GM23338 (cell line): ENCODE measurements around the gene MINAR1. TPM values are rescaled to one million over a fixed set of nuclear protein-coding genes. Genes with fewer than 3 reads are reported as not detected.

Source experiments
- ATAC-seq: fragments of 200-7000 bp; cut with Tn5 transposase; 3 replicates; pipeline ENCODE4 v1.9.1; 2020
- DNase-seq: peaks from one replicate; pipeline ENCODE4 v3.0.0-alpha.2; 2015; ENCODE audit warnings: low spot score
- H2AFZ ChIP-seq: fragments of 200-600 bp; sonication (generic); 2 replicates; pipeline ENCODE4 v1.8.0; 2016; ENCODE audit warnings: antibody characterized with exemption, mild to moderate bottlenecking, moderate library complexity
- H3F3A ChIP-seq: fragments of 200-600 bp; sonication (generic); replicated peaks from 2 replicates; pipeline ENCODE4 v1.8.0; 2017; ENCODE audit warnings: antibody characterized with exemption, mixed run types, low read depth
- H3K27ac ChIP-seq: fragments of 200-600 bp; sonication (generic); 2 replicates; pipeline ENCODE4 v1.6.1; 2016; ENCODE audit warnings: low read depth
- H3K27me3 ChIP-seq: fragments of 200-600 bp; sonication (generic); 2 replicates; pipeline ENCODE4 v1.8.0; 2016; ENCODE audit warnings: mild to moderate bottlenecking, mixed run types, moderate library complexity; ENCODE audit not compliant: insufficient read depth
- H3K36me3 ChIP-seq: fragments of 200-600 bp; sonication (generic); 2 replicates; pipeline ENCODE4 v1.8.0; 2016; ENCODE audit warnings: mild to moderate bottlenecking; ENCODE audit not compliant: insufficient read depth
- H3K4me1 ChIP-seq: fragments of 200-600 bp; sonication (generic); 2 replicates; pipeline ENCODE4 v1.8.0; 2016; ENCODE audit warnings: mild to moderate bottlenecking, moderate library complexity; ENCODE audit not compliant: insufficient read depth
- H3K4me2 ChIP-seq: fragments of 200-600 bp; sonication (generic); 2 replicates; pipeline ENCODE4 v1.7.1; 2017; ENCODE audit warnings: mixed run types
- H3K4me3 ChIP-seq: fragments of 200-600 bp; sonication (generic); 2 replicates; pipeline ENCODE4 v1.6.1; 2016; ENCODE audit warnings: mixed run types
- H3K79me2 ChIP-seq: fragments of 200-600 bp; sonication (generic); replicated peaks from 2 replicates; pipeline ENCODE4 v1.8.0; 2017; ENCODE audit warnings: mild to moderate bottlenecking; ENCODE audit not compliant: insufficient read depth
- H3K9me2 ChIP-seq: fragments of 200-600 bp; sonication (generic); 2 replicates; pipeline ENCODE4 v1.8.0; 2017; ENCODE audit not compliant: insufficient read depth
- H4K20me1 ChIP-seq: fragments of 200-600 bp; sonication (generic); replicated peaks from 2 replicates; pipeline ENCODE4 v1.8.0; 2017; ENCODE audit warnings: mild to moderate bottlenecking; ENCODE audit not compliant: insufficient read depth
- H3K27ac Mint-ChIP-seq: 2 replicates; pipeline ENCODE4 v1.8.0; 2020; ENCODE audit warnings: inconsistent platforms, mild to moderate bottlenecking, moderate library complexity, mixed read lengths
- H3K27me3 Mint-ChIP-seq: 3 replicates; pipeline ENCODE4 v1.8.0; 2022; ENCODE audit warnings: low read depth, mild to moderate bottlenecking, moderate library complexity, mixed read lengths, inconsistent platforms; ENCODE audit not compliant: insufficient read depth, poor library complexity
- H3K36me3 Mint-ChIP-seq: 3 replicates; pipeline ENCODE4 v1.8.0; 2021; ENCODE audit warnings: low read depth, mild to moderate bottlenecking, inconsistent platforms, moderate library complexity, mixed read lengths
- H3K4me1 Mint-ChIP-seq: 3 replicates; pipeline ENCODE4 v1.8.0; 2020; ENCODE audit warnings: mild to moderate bottlenecking, inconsistent platforms, mixed read lengths
- H3K4me3 Mint-ChIP-seq: 3 replicates; pipeline ENCODE4 v1.8.0; 2021; ENCODE audit warnings: moderate library complexity, mild to moderate bottlenecking, inconsistent platforms, mixed read lengths
- H3K9me3 Mint-ChIP-seq: 3 replicates; pipeline ENCODE4 v1.8.0; 2020; ENCODE audit warnings: moderate library complexity, mild to moderate bottlenecking, inconsistent platforms, mixed read lengths
- CREB1 ChIP-seq: fragments of 250-450 bp; sonication (Bioruptor Pico); IDR thresholded peaks from 2 replicates; pipeline ENCODE4 v1.5.0; 2020; ENCODE audit warnings: low read depth, mild to moderate bottlenecking, moderate library complexity
- CTCF ChIP-seq, 2 experiments: fragments of 200-600 bp in 1 of 2; sonication (generic) in 1 of 2; conservative IDR thresholded peaks; 2 replicates each; pipeline versions ENCODE4 v1.5.1 to v1.6.1; 2016 to 2017; ENCODE audit warnings: antibody characterized with exemption in 2 of 2, low read depth in 2 of 2, mild to moderate bottlenecking in 2 of 2, moderate library complexity in 1 of 2
- ETS1 ChIP-seq: IDR thresholded peaks from 2 replicates; pipeline ENCODE4 v1.6.1; 2016; ENCODE audit warnings: antibody characterized with exemption
- EZH2 ChIP-seq: fragments of 200-600 bp; sonication (generic); IDR thresholded peaks from one replicate; pipeline ENCODE4 v1.8.0; 2017; ENCODE audit warnings: antibody characterized with exemption, mild to moderate bottlenecking, low read depth; ENCODE audit not compliant: unreplicated experiment
- EZH2phosphoT487 ChIP-seq: fragments of 200-600 bp; sonication (generic); IDR thresholded peaks from one replicate; pipeline ENCODE4 v1.8.1; 2018; ENCODE audit warnings: antibody characterized with exemption; ENCODE audit not compliant: unreplicated experiment
- JUNB ChIP-seq: IDR thresholded peaks from one replicate; pipeline ENCODE4 v1.6.1; 2016; ENCODE audit warnings: antibody characterized with exemption; ENCODE audit not compliant: unreplicated experiment
- NANOG ChIP-seq: IDR thresholded peaks from 2 replicates; pipeline ENCODE4 v1.6.1; 2016; ENCODE audit warnings: antibody characterized with exemption, borderline replicate concordance
- POLR2AphosphoS5 ChIP-seq: IDR thresholded peaks from 2 replicates; pipeline ENCODE4 v1.6.1; 2016; ENCODE audit warnings: antibody characterized with exemption, low read depth
- REST ChIP-seq: IDR thresholded peaks from one replicate; pipeline ENCODE4 v1.6.1; 2018; ENCODE audit warnings: antibody characterized with exemption; ENCODE audit not compliant: unreplicated experiment
- STAT1 ChIP-seq: IDR thresholded peaks from one replicate; pipeline ENCODE4 v1.6.1; 2016; ENCODE audit warnings: antibody characterized with exemption; ENCODE audit not compliant: unreplicated experiment
- ZNF114 ChIP-seq: fragments of 250-450 bp; sonication (Bioruptor Pico); IDR thresholded peaks from 2 replicates; pipeline ENCODE4 v1.5.0; 2020; ENCODE audit warnings: mild to moderate bottlenecking, moderate library complexity
- ZNF331 ChIP-seq: fragments of 250-450 bp; sonication (Bioruptor Pico); IDR thresholded peaks from 2 replicates; pipeline ENCODE4 v1.5.0; 2020; ENCODE audit warnings: low read depth, mild to moderate bottlenecking, moderate library complexity
- polyA plus RNA-seq: library from polyadenylated mRNA; unstranded; fragments of >200 nt; fragmentation: Nextera tagmentation; extraction: Ambion mirVana; gene quantifications from 2 replicates; pipeline ENCODE4 v1.2.1, GENCODE V29; 2016
- total RNA-seq: library from RNA; depleted of rRNA; stranded (reverse); fragments of >200 nt; shearing (Covaris generic); gene quantifications from 2 replicates; pipeline ENCODE4 v1.2.3, GENCODE V29; 2014
- TF ChIP-seq, protein P1 (sequence below): fragments of 250-450 bp; sonication (Bioruptor Pico); IDR thresholded peaks from 2 replicates; pipeline ENCODE4 v1.5.0; 2020; ENCODE audit warnings: mild to moderate bottlenecking, moderate library complexity

Gene MINAR1
- total and polyA plus RNA-seq, 2 experiments from 2014 or later: 0.32 to 1.4 TPM

DNA sequence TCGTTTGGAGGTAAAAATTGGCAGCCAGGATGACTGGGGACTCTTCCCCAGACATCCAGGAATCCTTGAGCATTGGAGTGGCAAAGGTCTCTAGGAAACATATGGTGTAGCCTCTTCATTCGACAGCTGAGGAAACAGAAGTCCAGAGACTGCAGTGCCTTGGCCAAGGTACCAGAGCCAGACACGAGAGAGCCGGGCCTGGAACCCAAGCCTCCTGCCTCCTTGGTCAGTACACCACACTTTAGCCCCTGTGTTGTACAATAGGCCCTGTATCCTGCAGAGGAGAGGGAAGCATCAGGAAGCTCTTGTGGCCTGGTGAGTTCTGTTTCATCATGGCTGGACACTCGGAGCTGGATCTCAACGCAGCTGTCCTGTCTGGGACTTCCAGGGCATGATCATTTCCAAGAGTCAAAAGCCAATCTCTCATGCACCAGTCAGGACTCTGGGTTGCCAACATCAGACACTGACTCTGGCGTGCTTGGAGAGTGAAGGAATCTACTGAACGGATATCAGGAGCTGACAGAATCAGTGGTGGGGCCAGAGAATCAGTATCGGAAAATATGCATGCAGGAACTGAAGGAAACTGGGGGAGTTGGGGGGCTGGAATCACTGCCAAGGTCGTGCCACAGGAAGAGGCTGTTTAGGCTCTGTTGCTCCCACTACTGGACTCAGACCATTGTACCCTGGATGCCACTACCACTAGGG is 6.4 kb upstream of the MINAR1 start:
- no peak overlapping the region for H3K27ac ChIP-seq
- DNase-seq (no peak), ATAC-seq (no peak)
- Mint-ChIP-seq H3K36me3 (no peaks in the 10 kb centered on the region), H3K4me1 (peaks cover 14% of the 10 kb centered on the region), H3K9me3 (no peaks in the 10 kb centered on the region), H3K27me3 (peaks cover 16% of the 10 kb centered on the region), H3K27ac (no peak overlapping the region), H3K4me3 (no peak overlapping the region)
- no peaks in the 10 kb centered on the region; the same call in 1 of the 2 replicates for H4K20me1 ChIP-seq
- H3K4me1 ChIP-seq: peaks cover 12% of the 10 kb centered on the region
- H2AFZ ChIP-seq: no peak overlapping the region
- no peaks in the 10 kb centered on the region for H3K9me2 ChIP-seq
- peaks cover 24% of the 10 kb centered on the region for H3K27me3 ChIP-seq
- H3F3A ChIP-seq: no peaks in the 10 kb centered on the region; the same call in 1 of the 2 replicates
- no peak overlapping the region for H3K4me2 ChIP-seq
- H3K79me2 ChIP-seq: no peaks in the 10 kb centered on the region
- no peaks in the 10 kb centered on the region for H3K36me3 ChIP-seq
- no peak overlapping the region for H3K4me3 ChIP-seq
- TF ChIP-seq REST (no peak), JUNB (no peak), ZNF331 (CRISPR knock-in tag) (no peak), STAT1 (no peak), ETS1 (no peak), CREB1 (no peak), EZH2phosphoT487 (no peak), EZH2 (no peak), NANOG (no peak), POLR2AphosphoS5 (no peak), CTCF (conservative IDR thresholded peaks at IDR 0.05; ENCODE audit: low read depth in 2 of 2) (no peak), ZNF114 (no peak)
- TF ChIP-seq, protein P1, sequence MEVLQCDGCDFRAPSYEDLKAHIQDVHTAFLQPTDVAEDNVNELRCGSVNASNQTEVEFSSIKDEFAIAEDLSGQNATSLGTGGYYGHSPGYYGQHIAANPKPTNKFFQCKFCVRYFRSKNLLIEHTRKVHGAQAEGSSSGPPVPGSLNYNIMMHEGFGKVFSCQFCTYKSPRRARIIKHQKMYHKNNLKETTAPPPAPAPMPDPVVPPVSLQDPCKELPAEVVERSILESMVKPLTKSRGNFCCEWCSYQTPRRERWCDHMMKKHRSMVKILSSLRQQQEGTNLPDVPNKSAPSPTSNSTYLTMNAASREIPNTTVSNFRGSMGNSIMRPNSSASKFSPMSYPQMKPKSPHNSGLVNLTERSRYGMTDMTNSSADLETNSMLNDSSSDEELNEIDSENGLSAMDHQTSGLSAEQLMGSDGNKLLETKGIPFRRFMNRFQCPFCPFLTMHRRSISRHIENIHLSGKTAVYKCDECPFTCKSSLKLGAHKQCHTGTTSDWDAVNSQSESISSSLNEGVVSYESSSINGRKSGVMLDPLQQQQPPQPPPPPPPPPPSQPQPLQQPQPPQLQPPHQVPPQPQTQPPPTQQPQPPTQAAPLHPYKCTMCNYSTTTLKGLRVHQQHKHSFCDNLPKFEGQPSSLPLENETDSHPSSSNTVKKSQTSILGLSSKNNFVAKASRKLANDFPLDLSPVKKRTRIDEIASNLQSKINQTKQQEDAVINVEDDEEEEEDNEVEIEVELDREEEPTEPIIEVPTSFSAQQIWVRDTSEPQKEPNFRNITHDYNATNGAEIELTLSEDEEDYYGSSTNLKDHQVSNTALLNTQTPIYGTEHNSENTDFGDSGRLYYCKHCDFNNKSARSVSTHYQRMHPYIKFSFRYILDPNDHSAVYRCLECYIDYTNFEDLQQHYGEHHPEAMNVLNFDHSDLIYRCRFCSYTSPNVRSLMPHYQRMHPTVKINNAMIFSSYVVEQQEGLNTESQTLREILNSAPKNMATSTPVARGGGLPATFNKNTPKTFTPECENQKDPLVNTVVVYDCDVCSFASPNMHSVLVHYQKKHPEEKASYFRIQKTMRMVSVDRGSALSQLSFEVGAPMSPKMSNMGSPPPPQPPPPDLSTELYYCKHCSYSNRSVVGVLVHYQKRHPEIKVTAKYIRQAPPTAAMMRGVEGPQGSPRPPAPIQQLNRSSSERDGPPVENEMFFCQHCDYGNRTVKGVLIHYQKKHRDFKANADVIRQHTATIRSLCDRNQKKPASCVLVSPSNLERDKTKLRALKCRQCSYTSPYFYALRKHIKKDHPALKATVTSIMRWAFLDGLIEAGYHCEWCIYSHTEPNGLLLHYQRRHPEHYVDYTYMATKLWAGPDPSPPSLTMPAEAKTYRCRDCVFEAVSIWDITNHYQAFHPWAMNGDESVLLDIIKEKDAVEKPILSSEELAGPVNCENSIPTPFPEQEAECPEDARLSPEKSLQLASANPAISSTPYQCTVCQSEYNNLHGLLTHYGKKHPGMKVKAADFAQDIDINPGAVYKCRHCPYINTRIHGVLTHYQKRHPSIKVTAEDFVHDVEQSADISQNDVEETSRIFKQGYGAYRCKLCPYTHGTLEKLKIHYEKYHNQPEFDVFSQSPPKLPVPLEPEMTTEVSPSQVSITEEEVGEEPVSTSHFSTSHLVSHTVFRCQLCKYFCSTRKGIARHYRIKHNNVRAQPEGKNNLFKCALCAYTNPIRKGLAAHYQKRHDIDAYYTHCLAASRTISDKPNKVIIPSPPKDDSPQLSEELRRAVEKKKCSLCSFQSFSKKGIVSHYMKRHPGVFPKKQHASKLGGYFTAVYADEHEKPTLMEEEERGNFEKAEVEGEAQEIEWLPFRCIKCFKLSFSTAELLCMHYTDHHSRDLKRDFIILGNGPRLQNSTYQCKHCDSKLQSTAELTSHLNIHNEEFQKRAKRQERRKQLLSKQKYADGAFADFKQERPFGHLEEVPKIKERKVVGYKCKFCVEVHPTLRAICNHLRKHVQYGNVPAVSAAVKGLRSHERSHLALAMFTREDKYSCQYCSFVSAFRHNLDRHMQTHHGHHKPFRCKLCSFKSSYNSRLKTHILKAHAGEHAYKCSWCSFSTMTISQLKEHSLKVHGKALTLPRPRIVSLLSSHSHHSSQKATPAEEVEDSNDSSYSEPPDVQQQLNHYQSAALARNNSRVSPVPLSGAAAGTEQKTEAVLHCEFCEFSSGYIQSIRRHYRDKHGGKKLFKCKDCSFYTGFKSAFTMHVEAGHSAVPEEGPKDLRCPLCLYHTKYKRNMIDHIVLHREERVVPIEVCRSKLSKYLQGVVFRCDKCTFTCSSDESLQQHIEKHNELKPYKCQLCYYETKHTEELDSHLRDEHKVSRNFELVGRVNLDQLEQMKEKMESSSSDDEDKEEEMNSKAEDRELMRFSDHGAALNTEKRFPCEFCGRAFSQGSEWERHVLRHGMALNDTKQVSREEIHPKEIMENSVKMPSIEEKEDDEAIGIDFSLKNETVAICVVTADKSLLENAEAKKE (CRISPR knock-in tag): no peak
